Stimulated activated naive CD8-positive, alpha-beta T cell treated with anti-CD3 and anti-CD28 coated beads, Interleukin-15, Interleukin-2, amounts not matched to agents 100 U/mL and 50 U/mL, for 24 hours (primary cell): Measurements from ENCODE around the gene TBC1D3K.
"Not testable (repeated sequence)": the region's sequence is repeated elsewhere in the genome, so short reads cannot be mapped to it uniquely, and the experiment has no call there.

ENCODE experiments used
- ATAC-seq: fragments of 150-1000 bp; cut with Tn5 transposase; one replicate; pipeline ENCODE4 v1.10.0; 2021
- DNase-seq: peaks from one replicate; pipeline ENCODE4 v3.0.0; 2021

The TBC1D3K gene

DNA sequence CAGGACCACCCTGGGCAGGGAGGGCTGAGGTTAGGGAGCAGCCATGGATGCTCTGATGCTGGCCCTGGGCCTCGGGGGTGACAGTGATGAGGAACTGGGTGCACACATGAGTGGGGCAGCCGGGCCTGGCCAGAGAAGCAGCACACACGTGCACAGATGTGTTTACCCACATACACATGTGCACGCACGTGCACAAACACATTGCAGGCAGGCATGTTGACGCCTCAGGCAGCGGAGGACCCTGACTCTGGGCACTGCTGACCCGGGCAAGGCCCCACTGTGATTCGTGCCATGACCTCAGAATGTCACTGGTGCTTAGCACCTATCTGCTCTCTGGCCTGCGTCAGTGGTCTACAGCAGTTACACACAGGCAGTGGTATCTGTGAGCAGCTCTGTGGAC lies at the start of gene TBC1D3K:
TBC1D3K (plus strand) TSS at position 301 of the 400 bp plus-strand sequence. CDS start 1,585 bp downstream, outside the sequence.
- not testable (repeated sequence) for DNase-seq, ATAC-seq

DNA sequence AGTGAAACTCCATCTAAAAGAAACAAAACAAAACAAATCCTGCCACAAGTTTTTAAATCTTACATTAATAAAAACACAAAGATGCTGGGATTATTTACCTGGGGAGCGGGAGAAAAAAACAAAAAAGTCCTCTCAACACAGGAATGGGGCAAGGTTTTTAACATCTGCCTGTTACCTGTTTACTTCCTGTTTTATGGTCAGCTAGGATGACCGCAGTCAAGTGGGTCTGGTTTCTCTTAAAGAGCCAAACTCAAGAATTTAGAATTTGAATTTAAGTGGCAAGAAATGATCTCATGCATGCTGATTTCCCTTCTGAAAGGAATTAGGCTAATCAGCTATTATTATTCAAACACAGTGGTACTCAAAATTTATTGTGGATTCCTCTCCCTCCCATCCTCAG lies 39.7 kb upstream of the TBC1D3K start:
- ATAC-seq = no peak
- no peak for DNase-seq

DNA sequence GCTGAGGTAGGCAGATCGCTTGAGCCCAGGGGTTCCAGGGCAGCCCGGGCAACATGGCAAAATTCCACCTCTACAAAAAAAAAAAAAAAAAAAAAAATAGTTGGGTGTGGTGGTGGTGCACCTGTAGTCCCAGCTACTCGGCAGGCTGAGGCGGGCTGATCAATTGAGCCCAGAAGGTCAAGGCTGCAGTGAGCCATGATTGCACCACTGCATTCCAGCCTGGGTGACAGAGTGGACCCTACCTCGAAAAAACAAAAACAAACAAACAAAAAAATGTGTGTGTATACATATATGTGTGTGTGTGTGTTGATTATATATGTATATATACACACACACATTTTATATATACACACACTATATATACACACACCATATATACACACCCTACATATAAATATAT lies 39.1 kb upstream of the TBC1D3K start:
- ATAC-seq (no peak), DNase-seq (no peak)

GRCh38 chr17:37888881-37889280 lies 35.3 kb upstream of the TBC1D3K start:
- DNase-seq (no peak), ATAC-seq (no peak)

GRCh38 chr17:37896961-37897360 lies 27.3 kb upstream of the TBC1D3K start:
- not testable (repeated sequence) for ATAC-seq, DNase-seq
